HepG2 (cell line): ENCODE measurements around the gene CPOX.

Source experiments
- BRCA1 ChIP-seq: sonication (generic); formaldehyde crosslinking; IDR thresholded peaks from 2 replicates; pipeline ENCODE4 v1.4.0; 2020; ENCODE audit warnings: missing genetic modification reagents
- EZH2 ChIP-seq: conservative IDR thresholded peaks from 2 replicates; pipeline ENCODE4 v1.6.1; 2012; ENCODE audit warnings: mild to moderate bottlenecking, low read depth, low read length, moderate library complexity
- FOSL2 ChIP-seq: sonication (generic); formaldehyde crosslinking; IDR thresholded peaks from 2 replicates; pipeline ENCODE4 v1.4.0; 2020; ENCODE audit warnings: missing genetic modification reagents
- HDAC2 ChIP-seq: sonication (generic); formaldehyde crosslinking; IDR thresholded peaks from 2 replicates; pipeline ENCODE4 v1.4.0; 2020; ENCODE audit warnings: missing genetic modification reagents
- PCBP2 ChIP-seq: fragments of 200-400 bp; formaldehyde crosslinking; optimal IDR thresholded peaks from 2 replicates; pipeline ENCODE3; 2018; ENCODE audit warnings: low read length, low read depth; ENCODE audit not compliant: poor library complexity, severe bottlenecking
- POLR2AphosphoS2 ChIP-seq: IDR thresholded peaks from 2 replicates; pipeline ENCODE4 v1.6.1; 2011; ENCODE audit warnings: low read depth, low read length, improper control_type of control experiment
- STAT5B ChIP-seq: sonication (generic); formaldehyde crosslinking; IDR thresholded peaks from 2 replicates; pipeline ENCODE4 v1.4.0; 2020; ENCODE audit warnings: missing genetic modification reagents
- XRCC5 ChIP-seq: fragments of 200-400 bp; formaldehyde crosslinking; optimal IDR thresholded peaks from 2 replicates; pipeline ENCODE3; 2017; ENCODE audit warnings: mild to moderate bottlenecking, low read length

DNA sequence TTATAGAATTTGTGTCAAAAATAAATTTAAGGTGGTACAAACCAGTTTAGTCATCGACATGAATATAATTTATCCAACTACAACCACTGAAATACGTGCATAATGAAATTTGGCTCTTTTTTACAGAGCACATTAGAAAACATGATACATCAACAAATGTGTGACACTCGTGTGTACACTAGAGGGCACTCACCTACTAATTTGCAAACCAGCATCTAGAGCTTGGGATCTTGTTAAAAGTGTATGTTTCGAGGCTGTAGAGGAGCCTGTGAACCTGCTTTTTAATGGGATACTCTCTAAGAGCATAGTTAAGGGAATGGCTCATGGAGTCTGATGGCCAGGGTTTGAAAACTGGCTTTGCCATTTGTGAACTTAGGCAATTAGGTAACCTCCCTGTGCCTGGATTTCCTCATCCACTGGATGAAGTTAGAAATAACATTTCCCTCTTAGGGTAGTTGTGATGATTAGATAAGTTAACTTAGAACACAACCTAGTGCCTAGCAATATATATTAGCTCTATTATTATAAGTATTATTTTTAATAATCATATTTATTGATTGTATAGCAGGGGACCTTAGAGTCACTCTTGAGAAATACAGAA, 8.8 kb upstream of the CPOX start:
- TF ChIP-seq POLR2AphosphoS2 = no peak
- no peak for TF ChIP-seq EZH2
- no peak for TF ChIP-seq PCBP2
- no peak for TF ChIP-seq BRCA1 (CRISPR knock-in tag)
- TF ChIP-seq XRCC5 = no peak
- TF ChIP-seq STAT5B = no peak
- TF ChIP-seq FOSL2 (CRISPR knock-in tag) = no peak
- TF ChIP-seq HDAC2 (CRISPR knock-in tag) = no peak
